IMR-90 (cell line): ENCODE data around the gene SNED1.

Experiments
- CEBPB ChIP-seq: IDR thresholded peaks from 2 replicates; pipeline ENCODE4 v1.6.1; 2012; ENCODE audit warnings: low read depth, low read length, improper control_type of control experiment
- MAFK ChIP-seq: IDR thresholded peaks from 2 replicates; pipeline ENCODE4 v1.6.1; 2012; ENCODE audit warnings: low read depth, low read length, improper control_type of control experiment
- POLR2A ChIP-seq: IDR thresholded peaks from 2 replicates; pipeline ENCODE4 v1.6.1; 2012; ENCODE audit warnings: mild to moderate bottlenecking, low read depth, low read length
- RAD21 ChIP-seq: IDR thresholded peaks from 2 replicates; pipeline ENCODE4 v1.6.1; 2012; ENCODE audit warnings: low read length, improper control_type of control experiment
- RFX5 ChIP-seq: IDR thresholded peaks from 2 replicates; pipeline ENCODE4 v1.8.0; 2012; ENCODE audit warnings: low read depth, mild to moderate bottlenecking, low read length, moderate library complexity
- TF ChIP-seq, protein P1 (sequence below): fragments of 150-350 bp; IDR thresholded peaks from 2 replicates; pipeline ENCODE4 v1.6.1; 2016; ENCODE audit warnings: low read depth, mild to moderate bottlenecking, low read length, moderate library complexity, borderline replicate concordance
- TF ChIP-seq, protein P2 (sequence below): conservative IDR thresholded peaks from 2 replicates; pipeline ENCODE4 v1.5.1; 2012; ENCODE audit warnings: mild to moderate bottlenecking, low read depth, low read length, improper control_type of control experiment
- TF ChIP-seq, protein P3 (sequence below): fragments of 150-350 bp; IDR thresholded peaks from 2 replicates; pipeline ENCODE4 v1.6.1; 2017; ENCODE audit warnings: mild to moderate bottlenecking, antibody characterized with exemption, low read length, low read depth

DNA sequence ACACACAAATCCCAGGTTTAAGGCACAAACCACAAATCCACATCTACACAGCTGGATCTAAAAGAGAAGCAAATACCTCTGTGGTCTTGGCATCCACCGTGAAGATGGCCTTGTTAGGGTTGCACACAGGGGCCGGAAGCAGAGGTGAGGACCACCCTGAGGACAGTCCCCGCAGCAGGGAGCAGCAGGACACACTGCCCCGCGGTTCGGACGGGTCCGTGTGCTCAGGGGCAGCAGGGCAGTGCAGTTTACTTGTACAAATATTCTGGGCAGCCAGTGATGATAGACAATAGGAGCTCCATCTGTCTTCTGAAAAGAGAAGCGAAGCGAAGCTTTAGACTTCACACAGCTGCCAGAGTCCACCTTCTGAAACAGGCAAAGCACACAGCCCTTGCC is 142.0 kb downstream of the SNED1 start:
- TF ChIP-seq, protein P1, sequence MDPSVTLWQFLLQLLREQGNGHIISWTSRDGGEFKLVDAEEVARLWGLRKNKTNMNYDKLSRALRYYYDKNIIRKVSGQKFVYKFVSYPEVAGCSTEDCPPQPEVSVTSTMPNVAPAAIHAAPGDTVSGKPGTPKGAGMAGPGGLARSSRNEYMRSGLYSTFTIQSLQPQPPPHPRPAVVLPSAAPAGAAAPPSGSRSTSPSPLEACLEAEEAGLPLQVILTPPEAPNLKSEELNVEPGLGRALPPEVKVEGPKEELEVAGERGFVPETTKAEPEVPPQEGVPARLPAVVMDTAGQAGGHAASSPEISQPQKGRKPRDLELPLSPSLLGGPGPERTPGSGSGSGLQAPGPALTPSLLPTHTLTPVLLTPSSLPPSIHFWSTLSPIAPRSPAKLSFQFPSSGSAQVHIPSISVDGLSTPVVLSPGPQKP: no peak
- TF ChIP-seq, protein P2, sequence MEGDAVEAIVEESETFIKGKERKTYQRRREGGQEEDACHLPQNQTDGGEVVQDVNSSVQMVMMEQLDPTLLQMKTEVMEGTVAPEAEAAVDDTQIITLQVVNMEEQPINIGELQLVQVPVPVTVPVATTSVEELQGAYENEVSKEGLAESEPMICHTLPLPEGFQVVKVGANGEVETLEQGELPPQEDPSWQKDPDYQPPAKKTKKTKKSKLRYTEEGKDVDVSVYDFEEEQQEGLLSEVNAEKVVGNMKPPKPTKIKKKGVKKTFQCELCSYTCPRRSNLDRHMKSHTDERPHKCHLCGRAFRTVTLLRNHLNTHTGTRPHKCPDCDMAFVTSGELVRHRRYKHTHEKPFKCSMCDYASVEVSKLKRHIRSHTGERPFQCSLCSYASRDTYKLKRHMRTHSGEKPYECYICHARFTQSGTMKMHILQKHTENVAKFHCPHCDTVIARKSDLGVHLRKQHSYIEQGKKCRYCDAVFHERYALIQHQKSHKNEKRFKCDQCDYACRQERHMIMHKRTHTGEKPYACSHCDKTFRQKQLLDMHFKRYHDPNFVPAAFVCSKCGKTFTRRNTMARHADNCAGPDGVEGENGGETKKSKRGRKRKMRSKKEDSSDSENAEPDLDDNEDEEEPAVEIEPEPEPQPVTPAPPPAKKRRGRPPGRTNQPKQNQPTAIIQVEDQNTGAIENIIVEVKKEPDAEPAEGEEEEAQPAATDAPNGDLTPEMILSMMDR: no peak
- no peak for TF ChIP-seq POLR2A
- TF ChIP-seq, protein P3, sequence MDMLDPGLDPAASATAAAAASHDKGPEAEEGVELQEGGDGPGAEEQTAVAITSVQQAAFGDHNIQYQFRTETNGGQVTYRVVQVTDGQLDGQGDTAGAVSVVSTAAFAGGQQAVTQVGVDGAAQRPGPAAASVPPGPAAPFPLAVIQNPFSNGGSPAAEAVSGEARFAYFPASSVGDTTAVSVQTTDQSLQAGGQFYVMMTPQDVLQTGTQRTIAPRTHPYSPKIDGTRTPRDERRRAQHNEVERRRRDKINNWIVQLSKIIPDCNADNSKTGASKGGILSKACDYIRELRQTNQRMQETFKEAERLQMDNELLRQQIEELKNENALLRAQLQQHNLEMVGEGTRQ: no peak
- TF ChIP-seq CEBPB: no peak
- no peak for TF ChIP-seq RAD21
- no peak for TF ChIP-seq RFX5
- TF ChIP-seq MAFK: no peak
